T47D (cell line): ENCODE measurements around the gene HSD17B1.
A peak's percentile ranks its signal among the peaks of the same experiment; 100 is the strongest.

ENCODE experiments used
- DNase-seq, 2 experiments: peaks; one replicate each; pipeline versions ENCODE4 v3.0.0 to v3.0.0-alpha.2; 2011 to 2012; ENCODE audit warnings: low read depth in 1 of 2, low spot score in 1 of 2
- JUND ChIP-seq: IDR thresholded peaks from 2 replicates; pipeline ENCODE4 v1.6.1; 2012; ENCODE audit warnings: low read depth
- in situ Hi-C: cut with HindIII; loops from 2 replicates; pipeline ENCODE4 v1.10.0; 2016; ENCODE audit warnings: low sequenced_read_pairs, low pct_unique_long_range_greater_than_20kb

Gene HSD17B1

GRCh38 chr17:42568341-42569111, 15.8 kb downstream of the HSD17B1 start:
- in situ Hi-C loops = no loop called here
- TF ChIP-seq JUND = no peak
- no peak for DNase-seq

- peak in 1 of 2 experiments; percentile 78 for DNase-seq
- in situ Hi-C loops = no loop called here
- no peak for TF ChIP-seq JUND
Measured at GRCh38 chr17:42571435-42572225, 18.9 kb downstream of the HSD17B1 start.

GRCh38 chr17:42573095-42573494, 20.4 kb downstream of the HSD17B1 start:
- in situ Hi-C loops = no loop called here
- TF ChIP-seq JUND = no peak
- no peak for DNase-seq

- no peak for TF ChIP-seq JUND
- no peak for DNase-seq
- in situ Hi-C loops = no loop called here
Measured at GRCh38 chr17:42574463-42574862, 21.7 kb downstream of the HSD17B1 start.

- in situ Hi-C loops = no loop called here
- no peak for DNase-seq
Measured at GRCh38 chr17:42577140-42577531, 24.4 kb downstream of the HSD17B1 start.

GRCh38 chr17:42577532-42578281, 25.0 kb downstream of the HSD17B1 start, which contains the start of gene PSMC3IP:
Gene PSMC3IP, minus strand, starts transcription at chr17:42577729. Its CDS starts 43 bp downstream, at chr17:42577686.
- DNase-seq = peak; percentile 96 to 97
- TF ChIP-seq JUND = no peak
- in situ Hi-C loops = no loop called here

More at GRCh38 chr17:42577140-42577531, 24.4 kb downstream of the HSD17B1 start:
- no peak for TF ChIP-seq JUND

- peak; percentile 77 to 87 for DNase-seq
- TF ChIP-seq JUND = no peak
- in situ Hi-C loops = no loop called here
Measured at GRCh38 chr17:42578282-42578869, 25.7 kb downstream of the HSD17B1 start.

- no peak for TF ChIP-seq JUND
- in situ Hi-C loops = no loop called here
- DNase-seq = no peak
Measured at GRCh38 chr17:42579794-42580551, 27.2 kb downstream of the HSD17B1 start.

GRCh38 chr17:42581744-42582270, 29.1 kb downstream of the HSD17B1 start:
- DNase-seq = no peak
- no peak for TF ChIP-seq JUND
- in situ Hi-C loops = no loop called here

GRCh38 chr17:42584880-42585279, 32.2 kb downstream of the HSD17B1 start:
- in situ Hi-C loops = no loop called here
- DNase-seq = no peak
- TF ChIP-seq JUND = no peak

GRCh38 chr17:42585353-42585752, 32.6 kb downstream of the HSD17B1 start:
- TF ChIP-seq JUND = no peak
- no peak for DNase-seq
- in situ Hi-C loops = no loop called here
